Lower lobe of right lung (tissue), 2 donors: Measurements from ENCODE around the gene EDN2. TPM values are rescaled to one million over a fixed set of nuclear protein-coding genes. Genes with fewer than 3 reads are reported as not detected.

Experiments used
- ATAC-seq, 2 donors: fragments of 200-7000 bp; cut with Tn5 transposase; one replicate each; pipeline ENCODE4 v1.9.1; 2020 to 2022; ENCODE audit warnings: mild to moderate bottlenecking in 2 of 2, moderate library complexity in 2 of 2
- DNase-seq: peaks from one replicate; pipeline ENCODE4 v3.0.0-alpha.2; 2020
- H3K27ac ChIP-seq: fragments of 200-600 bp; one replicate; pipeline ENCODE4 v1.8.0; 2022
- H3K27me3 ChIP-seq: fragments of 200-600 bp; one replicate; pipeline ENCODE4 v1.8.0; 2022; ENCODE audit warnings: low read depth
- H3K36me3 ChIP-seq: fragments of 200-600 bp; one replicate; pipeline ENCODE4 v1.8.0; 2022; ENCODE audit warnings: mild to moderate bottlenecking
- H3K4me1 ChIP-seq: fragments of 200-600 bp; one replicate; pipeline ENCODE4 v1.8.0; 2022
- H3K4me3 ChIP-seq: fragments of 200-600 bp; one replicate; pipeline ENCODE4 v1.8.0; 2022; ENCODE audit warnings: mild to moderate bottlenecking
- H3K9me3 ChIP-seq: fragments of 200-600 bp; one replicate; pipeline ENCODE4 v1.8.0; 2022
- CTCF ChIP-seq: fragments of 200-600 bp; IDR thresholded peaks from one replicate; pipeline ENCODE4 v1.8.0; 2022; ENCODE audit warnings: antibody characterized with exemption, mild to moderate bottlenecking
- intact Hi-C: fragments of 100-400 bp; cut with DNase I; formaldehyde crosslinking; loops from one replicate; pipeline ENCODE4 v1.11.0; 2022
- total RNA-seq: library from RNA; stranded (reverse); fragmentation: NEBNext Ultra II Directional; extraction: Animal tissue kit (Norgen Biotek cat#: 25700); gene quantifications from one replicate; pipeline ENCODE4 v1.2.1, GENCODE V29; 2021
- donor health status: DM: no; HTN: yes; CAD: no; lungs with severe emphysema.

Gene EDN2
- total RNA-seq, 1 donor from 2014 or later: 2.1 TPM

GRCh38 chr1:41504114-41505035 lies 19.9 kb upstream of the EDN2 start:
- Histone ChIP-seq H3K27ac (no peak overlapping the region), H3K4me1 (peaks cover 8% of the 10 kb centered on the region), H3K9me3 (no peaks in the 10 kb centered on the region), H3K4me3 (no peak overlapping the region), H3K36me3 (no peaks in the 10 kb centered on the region), H3K27me3 (no peaks in the 10 kb centered on the region)
- DNase-seq (no peak), ATAC-seq (peak in 1 of 2 donors; percentile 17)
- intact Hi-C loops: no loop called here
- TF ChIP-seq CTCF: no peak

DNA sequence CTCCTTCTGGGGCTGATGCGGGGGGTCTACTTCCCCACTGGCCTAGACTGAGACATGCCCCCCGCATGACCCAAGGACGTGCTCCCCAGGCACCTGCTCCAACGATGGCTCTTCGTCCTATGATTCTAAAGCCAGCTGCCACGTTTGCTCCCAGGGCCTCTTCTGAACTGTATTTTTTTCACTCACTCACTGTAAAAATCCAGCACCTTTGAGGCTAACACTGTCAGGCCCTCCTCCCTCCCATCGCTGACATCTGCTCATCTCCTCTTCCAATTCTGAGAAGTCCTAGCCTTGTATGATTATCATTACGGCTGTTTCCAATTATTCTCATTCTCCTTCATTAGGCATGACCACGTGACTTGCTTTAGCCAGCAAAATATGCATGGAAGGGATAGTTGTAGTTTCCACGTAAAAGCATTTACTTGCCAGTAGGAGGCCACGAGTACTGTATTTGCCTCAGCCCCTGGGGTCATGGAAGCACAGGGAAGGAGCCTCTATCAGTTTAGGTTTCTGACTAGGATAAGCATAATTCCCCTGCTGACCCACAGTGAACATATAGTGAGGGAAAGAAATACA lies 19.1 kb upstream of the EDN2 start:
- Histone ChIP-seq H3K36me3 (no peaks in the 10 kb centered on the region), H3K27ac (no peak overlapping the region), H3K9me3 (no peaks in the 10 kb centered on the region), H3K4me1 (peaks cover 15% of the 10 kb centered on the region), H3K4me3 (no peak overlapping the region), H3K27me3 (no peaks in the 10 kb centered on the region)
- intact Hi-C loops: no loop called here
- TF ChIP-seq CTCF: no peak
- DNase-seq (no peak), ATAC-seq (no peak)

- DNase-seq (no peak), ATAC-seq (no peak)
- no peak overlapping the region for H3K4me3 ChIP-seq
- no peak for TF ChIP-seq CTCF
- no peaks in the 10 kb centered on the region for H3K36me3 ChIP-seq
- no peaks in the 10 kb centered on the region for H3K27me3 ChIP-seq
- intact Hi-C loops: no loop called here
- H3K27ac ChIP-seq: no peak overlapping the region
- H3K4me1 ChIP-seq: peaks cover 22% of the 10 kb centered on the region
- H3K9me3 ChIP-seq: no peaks in the 10 kb centered on the region
These were observed 18.4 kb upstream of the EDN2 start for GRCh38 chr1:41502912-41503311.

GRCh38 chr1:41501581-41501980 lies 17.1 kb upstream of the EDN2 start:
- ATAC-seq (no peak), DNase-seq (no peak)
- Histone ChIP-seq H3K4me1 (peaks cover 36% of the 10 kb centered on the region), H3K27ac (no peak overlapping the region), H3K9me3 (no peaks in the 10 kb centered on the region), H3K27me3 (no peaks in the 10 kb centered on the region), H3K4me3 (no peak overlapping the region), H3K36me3 (no peaks in the 10 kb centered on the region)
- intact Hi-C loops: no loop called here
- no peak for TF ChIP-seq CTCF

DNA sequence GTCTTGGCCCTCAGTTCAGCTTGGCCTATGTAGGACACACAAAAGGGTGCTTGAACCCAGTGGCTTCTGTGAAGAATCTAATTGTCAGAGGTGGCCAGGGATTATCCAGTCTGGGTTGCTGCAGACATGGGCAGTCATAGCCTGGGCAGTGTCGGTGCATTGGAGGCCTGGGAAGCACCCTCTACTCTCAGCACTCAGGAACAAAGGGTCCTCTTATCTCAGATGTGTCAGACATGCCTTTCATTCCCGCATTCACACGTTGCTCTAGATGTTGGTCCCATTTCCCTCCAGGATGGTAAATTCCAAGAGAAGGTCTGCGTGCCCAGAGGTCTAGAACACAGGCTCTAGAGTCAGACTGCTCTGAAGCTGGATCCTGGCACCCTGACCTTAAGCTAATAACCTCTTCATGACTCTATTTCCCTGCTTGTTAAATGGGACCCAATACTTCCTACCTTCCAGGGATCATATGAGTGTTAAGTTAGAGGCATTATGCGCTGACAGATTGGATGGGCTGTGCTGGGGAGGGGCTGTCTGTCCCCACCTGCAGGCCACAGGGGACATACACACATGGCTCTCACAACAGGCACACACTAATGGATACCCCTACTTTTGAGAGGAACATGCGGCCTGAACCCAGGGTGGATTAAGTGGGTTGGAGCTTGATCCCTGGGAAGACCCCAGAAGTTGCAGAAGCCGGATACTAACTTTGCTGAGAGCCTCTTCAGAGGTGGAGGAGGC lies 16.5 kb upstream of the EDN2 start:
- Histone ChIP-seq H3K4me3 (no peak overlapping the region), H3K9me3 (no peaks in the 10 kb centered on the region), H3K4me1 (peaks cover 42% of the 10 kb centered on the region), H3K27me3 (no peaks in the 10 kb centered on the region), H3K27ac (peak overlapping the region; percentile 91), H3K36me3 (no peaks in the 10 kb centered on the region)
- TF ChIP-seq CTCF: no peak
- intact Hi-C loops: no loop called here
- no peak for DNase-seq
- peak in 1 of 2 donors; percentile 11 for ATAC-seq
